Measurements from ENCODE around the gene FGD6.
"Not testable (repeated sequence)": the region's sequence is repeated elsewhere in the genome, so short reads cannot be mapped to it uniquely, and the experiment has no call there.

The FGD6 gene

GRCh38 chr12:95126076-95126475 is 91.2 kb downstream of the FGD6 start:
- DNase-seq (ENCODE audit: low spot score): no peak

- DNase-seq (ENCODE audit: low spot score): no peak
Measured at GRCh38 chr12:95124106-95124505, 93.2 kb downstream of the FGD6 start.

GRCh38 chr12:95118788-95119179 is 98.5 kb downstream of the FGD6 start:
- DNase-seq (ENCODE audit: low spot score): no peak

GRCh38 chr12:95118138-95118787 is 99.0 kb downstream of the FGD6 start:
- no peak for DNase-seq (ENCODE audit: low spot score)

GRCh38 chr12:95117178-95117599 is 100.1 kb downstream of the FGD6 start:
- DNase-seq (ENCODE audit: low spot score): peak; percentile 79

- peak; percentile 75 for DNase-seq (ENCODE audit: low spot score)
Measured at GRCh38 chr12:95116773-95117172, 100.5 kb downstream of the FGD6 start.

GRCh38 chr12:95116341-95116740 is 100.9 kb downstream of the FGD6 start:
- no peak for DNase-seq (ENCODE audit: low spot score)

GRCh38 chr12:95115641-95116040 is 101.6 kb downstream of the FGD6 start:
- DNase-seq (ENCODE audit: low spot score): no peak

GRCh38 chr12:95114766-95115405 is 102.4 kb downstream of the FGD6 start:
- DNase-seq (ENCODE audit: low spot score): no peak

GRCh38 chr12:95107362-95107761 is 109.9 kb downstream of the FGD6 start:
- DNase-seq (ENCODE audit: low spot score): no peak

- no peak for DNase-seq (ENCODE audit: low spot score)
Measured at GRCh38 chr12:95105540-95105939, 111.7 kb downstream of the FGD6 start.

GRCh38 chr12:95104919-95105452 is 112.3 kb downstream of the FGD6 start:
- DNase-seq (ENCODE audit: low spot score): no peak

GRCh38 chr12:95102916-95103671 is 114.2 kb downstream of the FGD6 start:
- DNase-seq (ENCODE audit: low spot score): peak; percentile 98

- DNase-seq (ENCODE audit: low spot score): not testable (repeated sequence)
Measured at GRCh38 chr12:95101957-95102356, 115.3 kb downstream of the FGD6 start.

GRCh38 chr12:95100264-95101190 is 116.7 kb downstream of the FGD6 start:
- DNase-seq (ENCODE audit: low spot score): no peak

GRCh38 chr12:95099270-95099790 is 117.9 kb downstream of the FGD6 start:
- DNase-seq (ENCODE audit: low spot score): no peak

- no peak for DNase-seq (ENCODE audit: low spot score)
Measured at GRCh38 chr12:95096852-95097251, 120.4 kb downstream of the FGD6 start.

- DNase-seq (ENCODE audit: low spot score): no peak
Measured at GRCh38 chr12:95096378-95096777, 120.9 kb downstream of the FGD6 start.

GRCh38 chr12:95095866-95096265 is 121.4 kb downstream of the FGD6 start:
- DNase-seq (ENCODE audit: low spot score): not testable (repeated sequence)

- no peak for DNase-seq (ENCODE audit: low spot score)
Measured at GRCh38 chr12:95089462-95089861, 127.8 kb downstream of the FGD6 start.

GRCh38 chr12:95088379-95088778 is 128.9 kb downstream of the FGD6 start:
- DNase-seq (ENCODE audit: low spot score): no peak

GRCh38 chr12:95085612-95086011 is 131.7 kb downstream of the FGD6 start:
- DNase-seq (ENCODE audit: low spot score): peak; percentile 13

Measured in SW480 (cell line).